Stimulated activated CD8-positive, alpha-beta memory T cell treated with anti-CD3 and anti-CD28 coated beads, Interleukin-15, amount 100 ng/mL, for 4 hours (primary cell): ENCODE measurements around the gene ASTL.
"Not testable (repeated sequence)": the region's sequence is repeated elsewhere in the genome, so short reads cannot be mapped to it uniquely, and the experiment has no call there.

Experiments
- DNase-seq, 2 donors: peaks; one replicate each; pipeline ENCODE4 v3.0.0-alpha.2; 2020; ENCODE audit warnings: low read depth in 2 of 2

ASTL gene

DNA sequence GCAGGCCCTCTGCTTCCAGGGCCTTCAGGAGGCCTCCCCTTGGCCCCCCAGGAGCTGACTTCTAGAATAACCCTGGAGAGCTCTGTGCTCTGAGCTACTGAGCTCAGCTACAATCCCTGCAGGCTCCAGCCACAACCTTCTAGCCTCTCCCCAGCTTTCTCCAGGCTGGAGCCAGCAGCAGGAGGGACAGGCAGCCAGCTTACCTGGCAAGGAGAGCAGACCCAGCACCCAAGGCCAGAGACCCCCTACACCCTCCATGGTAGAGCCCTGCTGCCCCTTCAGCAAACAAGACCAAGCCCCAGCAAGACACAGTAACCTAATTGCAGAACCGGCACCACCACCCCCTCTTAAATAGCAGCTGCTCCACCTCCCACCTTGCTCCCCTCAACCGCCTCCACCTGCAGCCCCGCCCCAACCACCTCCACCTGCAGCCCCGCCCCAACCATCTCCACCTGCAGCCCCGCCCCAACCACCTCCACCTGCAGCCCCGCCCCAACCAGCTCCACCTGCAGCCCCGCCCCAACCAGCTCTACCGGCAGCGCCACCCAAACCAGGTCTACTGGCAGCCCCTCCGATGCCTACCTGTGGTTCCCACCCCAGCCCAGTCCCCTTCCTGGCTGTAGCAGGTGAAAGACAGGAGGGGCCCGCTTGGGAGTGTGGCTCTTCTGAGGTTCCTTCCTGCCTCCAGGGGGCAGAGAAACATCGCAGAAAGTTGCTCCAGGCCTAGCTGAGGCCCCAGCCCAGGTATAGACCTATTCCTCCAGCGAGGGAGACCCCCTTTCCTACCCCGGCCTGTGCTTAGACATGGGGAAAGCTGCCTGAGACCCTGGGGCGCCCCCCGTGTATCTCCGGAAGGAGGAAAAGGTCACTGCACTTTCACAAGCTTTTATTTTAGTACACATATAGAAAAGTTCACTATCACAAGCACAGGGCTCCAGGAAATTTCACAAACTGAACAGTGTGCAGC lies at the start of gene ASTL:
Gene ASTL, minus strand, starts transcription at position 324 of the 967 bp plus-strand sequence. Its CDS starts 66 bp downstream, at position 258.
- no peak for DNase-seq

DNA sequence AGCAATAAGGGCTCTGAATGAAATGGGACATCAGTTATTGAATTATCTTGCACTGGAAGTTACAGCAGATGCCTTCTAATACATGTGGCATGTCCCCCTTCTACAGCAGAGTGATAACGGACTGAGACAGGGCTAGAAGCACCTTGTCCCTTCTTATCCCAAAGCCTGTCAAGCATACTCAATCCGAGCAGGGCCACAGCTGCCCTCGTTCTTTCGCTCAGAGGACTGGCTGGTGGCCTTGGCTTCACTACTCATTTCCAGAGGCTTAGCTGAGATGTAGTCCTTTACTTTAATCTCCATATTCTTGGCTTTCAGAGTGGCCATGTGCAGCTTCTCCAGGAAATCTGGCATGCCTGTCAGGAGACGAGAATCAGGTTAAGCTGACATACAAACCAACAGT lies 48.3 kb upstream of the ASTL start:
- DNase-seq: no peak

DNA sequence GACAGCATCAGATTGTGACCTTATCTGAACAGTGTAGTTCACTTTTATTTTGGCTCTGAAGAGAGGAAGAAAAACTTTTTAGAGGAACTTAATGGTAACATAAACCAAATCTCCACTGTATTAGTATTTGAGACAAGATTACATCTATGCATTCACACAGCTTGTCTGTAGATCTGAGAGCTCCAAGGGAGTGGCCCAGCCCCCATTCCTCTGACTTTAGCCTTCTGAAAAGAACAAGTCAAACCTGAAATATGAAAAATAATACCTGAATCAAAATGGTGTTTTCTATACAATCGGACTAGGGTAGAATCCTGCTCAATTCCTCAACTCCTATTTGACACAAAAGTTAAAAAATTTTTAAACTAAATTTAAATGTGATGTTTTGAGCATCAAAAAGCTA lies 47.2 kb upstream of the ASTL start:
- no peak for DNase-seq

DNA sequence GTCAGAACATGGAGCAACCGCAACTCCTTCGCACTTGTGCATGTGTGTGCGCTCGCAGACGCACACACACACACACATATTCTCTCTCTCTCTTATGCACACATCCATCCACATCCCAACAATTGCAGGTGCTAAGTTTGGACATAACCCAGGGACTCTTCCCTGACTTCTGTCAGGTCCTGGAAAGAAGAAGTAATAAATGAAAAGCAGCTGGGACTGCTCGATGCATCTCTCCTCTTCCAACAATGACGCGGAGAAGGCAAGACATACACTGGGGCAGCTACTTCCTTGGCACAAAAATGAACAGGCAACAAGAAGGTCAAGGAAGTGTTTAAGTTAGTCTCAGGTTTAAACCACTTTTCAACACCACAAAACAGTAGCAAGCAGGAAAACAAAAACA lies 46.7 kb upstream of the ASTL start:
- DNase-seq: no peak

DNA sequence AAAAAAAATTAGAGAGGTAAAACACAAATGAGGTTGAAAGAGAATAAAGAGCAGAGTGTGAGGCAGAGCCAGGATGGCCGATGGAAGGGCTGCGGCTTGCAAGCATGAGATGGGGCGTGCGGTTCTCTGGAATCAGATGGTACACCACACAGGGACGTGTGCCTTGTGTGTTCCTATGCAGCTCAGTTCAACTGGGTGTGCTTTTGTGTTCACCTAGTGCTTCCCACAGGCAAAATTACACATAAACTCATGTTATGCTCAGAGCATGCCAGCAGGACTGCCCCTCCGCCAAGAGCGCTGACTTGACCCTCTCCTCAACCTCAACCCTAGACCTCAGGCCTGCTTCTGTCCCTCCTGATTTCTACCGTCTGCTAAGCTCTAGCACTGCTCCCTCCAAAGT lies 45.9 kb upstream of the ASTL start:
- DNase-seq: no peak

DNA sequence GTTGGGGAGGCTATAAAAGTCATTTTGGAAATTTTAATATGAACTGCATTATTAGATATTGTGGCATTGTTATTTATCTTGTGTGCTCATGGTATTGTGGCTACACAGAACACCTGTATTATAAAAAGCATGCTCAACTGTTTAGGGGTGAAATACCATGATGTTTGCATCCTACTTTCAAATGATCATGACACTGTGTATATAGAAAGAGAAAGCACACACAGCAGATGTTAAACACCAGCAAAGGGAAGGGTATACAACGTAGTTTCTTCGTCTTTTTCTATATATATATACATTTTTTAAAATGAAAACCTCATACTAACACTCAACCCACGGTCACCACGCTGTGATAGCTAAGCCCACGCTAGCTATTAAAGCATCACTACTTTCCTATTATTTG lies 43.2 kb upstream of the ASTL start:
- DNase-seq: no peak

DNA sequence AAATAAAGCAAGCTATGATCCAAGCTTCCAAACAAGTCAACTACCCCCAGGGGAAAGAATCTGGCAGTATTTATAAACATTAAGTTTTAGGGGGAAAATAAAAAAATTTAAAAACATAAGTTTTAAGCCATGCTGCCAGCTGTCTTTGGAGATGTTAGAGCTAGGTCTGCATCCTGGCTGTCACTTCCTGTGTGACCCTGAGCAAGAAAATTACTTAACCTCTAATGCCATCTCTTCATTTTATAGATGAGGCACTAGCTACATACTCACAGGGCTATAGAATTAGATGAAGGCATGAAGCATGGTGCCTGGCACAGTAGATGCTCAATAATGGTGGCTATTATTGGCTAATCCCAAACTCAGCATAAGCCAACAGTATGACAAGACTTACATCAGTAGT lies 42.2 kb upstream of the ASTL start:
- no peak for DNase-seq

DNA sequence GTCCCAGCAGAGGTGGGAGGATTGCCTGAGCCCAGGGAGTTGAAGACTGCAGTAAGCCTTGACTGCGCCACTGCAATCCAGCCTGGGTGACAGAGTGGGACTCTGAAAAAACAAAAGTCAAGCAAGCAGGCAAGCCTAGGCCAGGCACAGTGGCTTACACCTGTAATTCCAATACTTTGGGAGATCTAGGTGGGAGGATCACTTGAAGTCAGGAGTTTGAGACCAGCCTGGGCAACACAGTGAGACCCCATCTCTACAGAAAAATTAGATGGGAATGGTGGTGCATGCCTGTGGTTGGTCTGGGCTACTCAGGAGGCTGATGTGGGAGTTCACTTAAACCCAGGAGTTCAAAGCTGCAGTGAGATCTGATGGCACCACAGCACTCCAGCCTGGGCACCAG lies 41.7 kb upstream of the ASTL start:
- no peak for DNase-seq

DNA sequence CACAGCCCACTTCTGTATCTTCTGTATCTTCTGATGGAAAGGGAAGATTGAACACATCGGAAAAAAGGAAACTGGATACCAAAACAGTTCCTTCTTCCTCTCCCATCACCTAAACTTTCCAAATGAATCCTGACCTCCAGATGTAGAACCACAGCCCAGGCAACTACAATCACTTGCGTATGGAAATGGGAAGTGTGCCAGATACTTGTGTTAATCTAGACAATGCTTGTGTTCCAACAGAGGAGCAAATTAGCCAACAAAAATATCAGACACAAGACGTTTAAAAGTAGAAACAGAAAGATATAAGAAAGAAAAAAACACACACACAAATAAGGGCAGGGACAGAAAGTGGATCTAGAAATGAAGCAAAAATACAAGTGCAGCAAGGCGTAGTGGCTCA lies 38.4 kb upstream of the ASTL start:
- no peak for DNase-seq

DNA sequence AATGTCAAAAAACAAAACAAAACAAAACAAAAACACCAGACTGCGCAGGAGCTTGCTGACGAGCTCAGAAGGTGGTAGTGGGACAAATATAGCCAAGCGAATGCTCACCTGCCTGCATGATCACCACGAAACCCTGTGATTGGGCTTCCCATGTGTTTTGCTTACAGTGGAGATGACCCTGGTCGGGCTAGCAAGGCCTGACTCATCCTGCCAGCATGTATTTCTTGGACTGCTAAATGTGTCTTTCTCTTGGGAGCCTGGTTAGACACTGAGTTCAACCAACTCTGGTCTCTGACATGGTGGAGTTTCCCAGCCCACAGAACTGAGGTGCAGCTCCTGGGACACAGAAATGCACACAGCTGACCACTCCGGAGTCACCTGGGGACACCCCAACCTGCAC lies 37.6 kb upstream of the ASTL start:
- DNase-seq: no peak

DNA sequence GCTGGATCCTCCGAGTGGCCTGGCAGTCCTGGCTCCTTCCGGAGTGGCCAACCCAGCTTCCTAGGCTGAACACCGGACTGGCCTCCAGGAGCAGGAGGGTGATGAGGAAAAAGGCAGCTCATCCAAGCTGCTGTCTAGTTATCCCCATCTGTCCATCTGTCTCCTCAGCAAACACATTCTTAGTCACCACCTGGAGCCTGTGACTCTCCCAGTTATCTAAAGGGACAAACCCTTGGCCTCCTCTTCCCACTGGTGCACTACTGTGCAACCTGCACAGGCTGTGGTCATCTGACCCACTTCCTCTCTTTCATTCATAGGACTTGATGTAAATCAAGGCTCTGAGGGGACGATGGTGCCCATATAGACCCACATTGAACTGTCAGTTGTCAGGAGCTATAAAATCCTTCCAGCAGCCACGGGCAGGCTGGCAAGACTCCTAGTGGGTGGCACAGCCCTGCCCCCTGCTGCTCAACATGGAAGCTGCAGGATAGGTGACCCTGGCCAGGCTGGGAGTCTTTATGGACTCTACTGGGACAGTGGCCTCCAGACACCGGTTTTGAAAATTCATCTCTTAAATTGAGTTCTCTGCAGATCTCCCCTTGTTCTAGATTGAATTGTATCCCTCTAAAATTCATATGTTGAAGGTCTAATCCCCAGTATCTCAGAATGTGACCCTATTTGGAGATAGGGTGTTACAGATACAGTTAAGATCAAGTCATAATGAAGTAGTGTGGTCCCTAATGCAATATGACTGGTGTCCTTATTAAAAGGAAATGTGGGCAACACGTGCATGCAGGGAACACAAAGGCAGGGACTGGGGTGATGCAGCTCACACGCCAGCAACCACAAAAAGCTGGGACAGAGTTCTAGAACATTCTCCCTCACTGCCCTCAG lies 36.2 kb upstream of the ASTL start:
- DNase-seq: peak; percentile 62 to 64

DNA sequence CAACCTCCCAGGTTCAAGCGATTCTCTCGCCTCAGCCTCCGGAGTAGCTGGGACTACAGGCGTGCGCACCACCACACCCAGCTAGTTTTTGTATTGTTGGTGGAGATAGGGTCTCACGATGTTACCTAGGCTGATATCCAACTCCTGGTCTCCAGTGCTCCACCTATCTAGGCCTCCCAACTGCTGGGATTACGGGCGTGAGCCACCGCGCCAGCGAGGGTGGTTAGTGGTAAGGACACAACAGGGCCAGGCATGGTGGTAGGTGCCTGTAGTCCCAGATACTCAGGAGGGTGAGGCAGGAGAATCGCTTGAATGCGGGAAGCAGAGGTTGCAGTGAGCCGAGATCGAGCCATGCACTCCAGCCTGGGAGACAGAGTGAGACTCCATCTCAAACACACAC lies 33.5 kb upstream of the ASTL start:
- no peak for DNase-seq

DNA sequence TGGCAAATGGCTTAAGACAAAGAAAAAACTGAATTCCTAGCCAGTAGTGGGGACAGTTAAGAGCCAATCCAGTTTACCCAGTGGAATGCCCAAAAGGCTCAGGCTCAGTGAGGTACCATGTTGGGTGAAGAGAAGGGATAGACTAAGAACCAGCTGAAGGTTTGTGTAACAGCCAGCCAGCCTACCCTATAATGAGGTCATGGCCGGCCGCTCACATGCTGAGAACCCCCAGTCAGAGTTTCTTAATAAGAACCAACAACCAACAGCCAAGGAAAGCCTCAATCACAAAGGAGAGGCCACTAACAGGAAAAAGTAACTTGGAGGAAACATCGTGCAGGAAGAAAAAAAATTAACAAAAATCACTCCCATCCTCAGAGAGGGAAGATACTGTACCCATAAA lies 32.3 kb upstream of the ASTL start:
- DNase-seq: no peak

DNA sequence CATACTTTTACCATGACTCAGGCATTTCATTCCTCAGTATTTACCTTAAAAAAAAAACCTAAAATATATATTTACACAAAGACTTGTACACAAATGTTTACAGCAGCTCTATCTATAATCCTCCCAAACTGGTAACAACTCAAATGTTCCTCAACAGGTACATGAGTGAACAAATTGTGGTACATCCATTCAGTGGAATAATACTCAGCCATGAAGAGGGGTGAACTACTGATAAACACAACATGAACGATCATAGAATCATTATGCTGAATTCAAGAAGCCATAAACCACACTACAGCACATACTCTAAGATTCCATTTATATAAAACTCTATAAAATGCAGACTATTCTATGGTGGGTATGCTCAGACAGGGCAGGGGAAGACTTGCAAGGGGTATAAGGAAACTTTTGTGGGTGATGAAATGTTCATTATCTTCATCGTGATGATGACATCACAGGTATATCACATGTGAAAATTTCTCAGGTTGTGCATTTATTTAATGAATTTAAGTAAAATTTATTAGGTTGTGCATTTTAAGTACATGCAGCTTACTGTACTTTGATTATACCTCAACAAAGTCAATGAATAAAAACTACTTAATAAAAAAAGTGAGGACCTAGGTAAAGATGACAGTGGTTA lies 31.7 kb upstream of the ASTL start:
- DNase-seq: no peak

DNA sequence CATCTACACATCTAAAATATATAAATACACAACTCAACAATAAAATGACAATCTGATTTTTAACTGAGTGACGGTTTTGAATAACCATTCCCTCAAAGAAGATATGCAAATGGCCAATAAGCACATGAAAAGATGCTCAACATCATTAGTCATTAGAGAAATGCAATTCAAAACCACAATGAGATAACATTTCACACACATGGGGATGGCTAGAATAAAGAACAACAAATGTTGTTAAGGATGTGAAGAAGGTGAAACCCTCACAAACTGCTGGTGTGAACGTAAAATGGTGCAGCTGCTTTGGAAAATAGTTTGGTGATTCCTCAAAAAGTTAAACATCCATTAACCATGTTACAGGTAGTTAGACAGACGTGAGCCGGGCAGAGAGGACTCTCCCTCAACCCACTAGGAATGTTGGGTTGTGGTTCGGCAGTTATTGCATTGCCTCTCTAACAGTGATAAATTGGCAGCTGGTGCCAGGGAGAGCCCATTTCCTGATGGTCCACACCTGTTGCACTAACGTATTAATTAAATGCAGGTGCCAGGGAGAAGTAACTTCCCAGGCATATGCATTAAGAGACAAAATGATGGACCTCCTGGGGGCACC lies 29.2 kb upstream of the ASTL start:
- DNase-seq: no peak

DNA sequence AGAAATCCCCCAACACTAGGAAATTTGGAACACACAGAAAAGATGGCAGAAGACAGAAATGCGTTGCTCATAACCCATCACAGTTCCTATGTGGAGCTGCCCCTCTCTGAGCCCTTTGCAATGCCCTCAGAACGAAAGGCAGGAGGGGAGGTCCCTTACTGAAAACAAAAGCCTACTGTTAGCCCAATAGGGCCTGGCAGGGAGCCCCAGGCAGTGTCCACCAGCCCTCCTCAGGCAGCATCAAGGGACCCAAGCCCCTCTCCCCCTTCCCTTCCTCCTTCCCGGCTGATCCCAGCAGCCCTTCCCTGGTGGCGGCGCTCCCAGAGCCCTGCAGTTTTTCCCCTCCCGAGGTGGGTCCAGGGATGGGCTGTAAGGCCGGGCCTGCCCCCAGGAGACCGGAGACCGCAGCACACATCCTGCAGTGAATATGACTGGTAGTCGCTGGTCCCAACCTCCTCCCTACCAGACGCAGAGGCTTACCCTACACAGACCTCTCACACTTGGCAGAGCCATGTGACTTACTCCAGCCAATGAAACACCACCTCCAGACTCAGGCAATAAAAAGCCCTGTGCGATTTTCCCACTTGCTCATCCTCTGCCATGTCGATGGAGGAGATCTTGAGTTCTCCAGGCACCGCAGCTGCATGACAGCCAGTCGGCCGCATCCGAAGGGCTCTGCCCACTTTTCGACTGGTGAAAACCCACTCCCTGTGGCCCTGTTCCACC lies 26.3 kb upstream of the ASTL start:
- no peak for DNase-seq

DNA sequence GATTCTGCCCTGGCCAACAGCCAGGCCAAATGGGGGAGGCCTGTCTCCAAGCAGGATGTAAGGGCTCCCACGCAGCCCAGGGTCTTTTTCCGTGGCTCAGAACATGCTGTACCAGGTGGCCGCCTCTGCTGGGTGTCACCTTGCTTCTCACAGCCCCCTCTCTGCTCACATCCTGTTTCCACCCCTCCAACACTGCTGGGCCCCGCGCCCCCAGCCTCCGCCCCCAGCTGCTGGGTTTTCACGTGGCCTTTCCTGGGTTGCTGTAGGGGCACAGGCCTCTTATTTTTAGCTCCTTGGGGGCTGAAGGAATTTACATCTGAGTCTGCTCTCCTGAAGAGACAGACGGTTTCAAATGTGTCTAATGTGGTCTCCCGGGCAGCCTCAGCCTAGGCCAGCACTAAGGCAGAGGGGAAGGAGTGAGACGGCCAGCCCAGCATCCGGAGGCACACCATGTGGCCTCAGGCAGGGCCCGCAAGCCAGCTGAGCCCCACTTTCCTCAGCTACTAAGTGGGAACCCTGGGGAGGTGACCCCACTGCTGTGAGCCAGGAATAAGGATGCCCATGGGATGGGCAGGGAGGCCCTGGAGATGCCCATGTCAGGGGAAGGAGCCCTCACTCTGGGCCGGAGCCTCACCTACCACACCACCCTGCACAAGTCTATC lies 25.6 kb upstream of the ASTL start:
- peak; percentile 87 to 90 for DNase-seq

DNA sequence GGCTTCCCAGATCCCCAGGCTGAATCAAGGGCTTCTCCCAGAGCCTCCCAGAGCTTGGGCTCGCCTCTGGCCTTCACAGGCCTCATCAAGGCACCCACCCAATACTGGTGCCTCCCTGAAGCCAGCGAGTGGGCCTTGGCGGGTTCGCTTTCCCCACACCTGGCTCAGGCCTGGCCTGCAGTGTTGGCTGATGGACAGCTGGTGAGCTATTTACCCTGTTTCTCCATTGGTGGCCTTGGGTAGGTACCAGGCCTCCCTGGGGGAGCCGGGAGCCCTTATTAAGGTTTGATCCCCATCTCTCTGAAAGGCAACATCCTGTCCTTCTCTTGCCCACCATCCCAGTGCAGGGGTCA lies 25.1 kb upstream of the ASTL start:
- no peak for DNase-seq

DNA sequence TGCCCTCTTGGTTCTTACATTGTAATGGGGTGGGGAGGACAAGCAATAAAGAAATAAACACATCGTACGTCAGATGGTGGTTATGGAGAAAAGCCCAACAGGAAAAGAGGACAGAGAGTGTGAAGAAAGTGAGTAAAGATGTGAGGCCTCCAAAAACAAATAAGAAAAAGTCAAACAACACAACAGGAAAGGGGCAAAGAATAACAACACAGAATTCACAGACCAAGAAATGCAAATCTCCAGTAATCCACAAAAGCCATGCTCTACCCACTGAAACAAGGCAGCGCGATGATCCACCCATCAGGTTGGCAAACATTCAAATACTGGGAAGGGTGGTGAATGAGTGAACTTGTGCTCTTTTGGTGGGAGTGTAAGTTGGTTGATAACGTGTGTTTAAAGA lies 23.6 kb upstream of the ASTL start:
- DNase-seq: no peak

DNA sequence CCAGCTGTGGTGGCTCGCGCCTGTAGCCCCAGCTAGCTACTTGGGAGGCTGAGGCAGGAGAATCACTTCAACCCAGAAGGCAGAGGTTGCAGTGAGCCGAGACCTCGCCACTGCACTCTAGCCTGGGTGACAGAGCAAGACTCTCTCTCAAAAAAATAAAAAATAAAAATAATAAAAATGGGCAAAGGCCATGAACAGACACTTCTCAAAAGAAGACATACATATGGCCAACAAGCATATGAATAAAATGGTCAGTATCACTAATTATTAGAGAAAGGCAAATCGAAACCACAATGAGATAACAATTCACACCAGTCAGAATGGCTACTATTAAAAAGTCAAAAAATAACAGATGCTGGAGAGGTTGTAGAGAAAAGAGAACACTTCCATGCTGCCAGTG lies 22.1 kb upstream of the ASTL start:
- not testable (repeated sequence) for DNase-seq
